ENCODE data around the gene NKAIN2. TPM values are rescaled to one million over a fixed set of nuclear protein-coding genes. Genes with fewer than 3 reads are reported as not detected.
"Not testable (repeated sequence)": the region's sequence is repeated elsewhere in the genome, so short reads cannot be mapped to it uniquely, and the experiment has no call there.

The NKAIN2 gene
- total and polyA plus RNA-seq, 9 of the 15 experiments (the other 6 are each of a cell fraction or from before 2014, with no cell fraction given), result not detected

- H3K9ac ChIP-seq (ENCODE audit: insufficient read depth in 1 of 2, low read depth in 2 of 2, low read length in 2 of 2); H3K36me3 ChIP-seq (ENCODE audit: control insufficient read depth, insufficient read depth, low read length); H3K4me2 ChIP-seq (ENCODE audit: insufficient read depth, low read length); H4K20me1 ChIP-seq (replicated peaks; ENCODE audit: control insufficient read depth, insufficient read depth, low read length); H2AFZ ChIP-seq (ENCODE audit: low read depth, low read length); H3K79me2 ChIP-seq (ENCODE audit: control insufficient read depth, insufficient read depth, low read length); H3K4me3 ChIP-seq; intact Hi-C loops (cut with micrococcal nuclease); POLR2A ChIA-PET; ATAC-seq; CTCF ChIA-PET (ENCODE audit: low intra/inter-chr PET ratio); H3K9me1 ChIP-seq (ENCODE audit: control insufficient read depth, insufficient read depth, low read length); DNase-seq (ENCODE audit: extremely low read depth in 1 of 4, low spot score in 3 of 4); H3K27ac ChIP-seq (ENCODE audit: extremely low read depth, low read depth, low read length); H3K9me3 ChIP-seq (replicated peaks; ENCODE audit: control insufficient read depth, insufficient read depth, low read depth, low read length); in situ Hi-C loops (cut with MboI); H3K27me3 ChIP-seq (ENCODE audit: control insufficient read depth in 2 of 2, insufficient read depth in 2 of 2, low read length in 2 of 2); H3K4me1 ChIP-seq (replicated peaks in 1 of 2; ENCODE audit: control insufficient read depth in 2 of 2, insufficient read depth in 2 of 2, low read length in 2 of 2); BruUV-seq (replicated peaks); FAIRE-seq: not testable (repeated sequence)
- 0% methylated on average over 8 of the region's 10 CpGs for WGBS (ENCODE audit: insufficient coverage, low coverage, missing lambda C conversion rate)
Observed at GRCh38 chr6:124412657-124413056, 609.0 kb downstream of the NKAIN2 start.

GRCh38 chr6:124420116-124420840 is 616.6 kb downstream of the NKAIN2 start:
- no peak for FAIRE-seq
- in situ Hi-C loops (cut with MboI), result no loop called here

More at GRCh38 chr6:124420116-124420840, 616.6 kb downstream of the NKAIN2 start:
- Histone ChIP-seq H3K27ac (ENCODE audit: extremely low read depth, low read depth, low read length) (no peak overlapping the region), H4K20me1 (replicated peaks; ENCODE audit: control insufficient read depth, insufficient read depth, low read length) (no peaks in the 10 kb centered on the region), H3K9me3 (replicated peaks; ENCODE audit: control insufficient read depth, insufficient read depth, low read depth, low read length) (no peaks in the 10 kb centered on the region), H2AFZ (ENCODE audit: low read depth, low read length) (no peak overlapping the region), H3K4me1 (replicated peaks in 1 of 2; ENCODE audit: control insufficient read depth in 2 of 2, insufficient read depth in 2 of 2, low read length in 2 of 2) (no peaks in the 10 kb centered on the region), H3K27me3 (ENCODE audit: control insufficient read depth in 2 of 2, insufficient read depth in 2 of 2, low read length in 2 of 2) (no peaks in the 10 kb centered on the region), H3K36me3 (ENCODE audit: control insufficient read depth, insufficient read depth, low read length) (no peaks in the 10 kb centered on the region), H3K79me2 (ENCODE audit: control insufficient read depth, insufficient read depth, low read length) (no peaks in the 10 kb centered on the region), H3K9ac (ENCODE audit: insufficient read depth in 1 of 2, low read depth in 2 of 2, low read length in 2 of 2) (no peak overlapping the region), H3K4me3 (no peak overlapping the region), H3K9me1 (ENCODE audit: control insufficient read depth, insufficient read depth, low read length) (no peaks in the 10 kb centered on the region), H3K4me2 (ENCODE audit: insufficient read depth, low read length) (no peak overlapping the region)
- no TSS peak for BruUV-seq (replicated peaks)
- ATAC-seq, result no peak
- TF ChIP-seq HNRNPLL (IDR thresholded peaks at IDR 0.05; ENCODE audit: low read depth, low read length, poor library complexity, severe bottlenecking) (no peak), ETS2 (tag; IDR thresholded peaks at IDR 0.05; ENCODE audit: borderline replicate concordance, poor library complexity, severe bottlenecking) (no peak), ZNF507 (tag; conservative IDR thresholded peaks at IDR 0.05) (no peak), HNRNPK (IDR thresholded peaks at IDR 0.05; ENCODE audit: low read depth, low read length, poor library complexity, severe bottlenecking) (no peak), TEAD1 (CRISPR knock-in tag; IDR thresholded peaks at IDR 0.05) (no peak), ZNF398 (CRISPR knock-in tag; IDR thresholded peaks at IDR 0.05) (no peak), DIDO1 (tag; IDR thresholded peaks at IDR 0.05; ENCODE audit: low read depth) (no peak), CTCFL (IDR thresholded peaks at IDR 0.05; ENCODE audit: borderline replicate concordance, insufficient read depth, low read depth, low read length, poor library complexity, severe bottlenecking) (no peak), POLR2AphosphoS2 (IDR thresholded peaks at IDR 0.05; ENCODE audit: low read length) (no peak), ZFPM2 (CRISPR knock-in tag; IDR thresholded peaks at IDR 0.05) (no peak), FOXJ2 (tag; IDR thresholded peaks at IDR 0.05) (no peak)
- WGBS (ENCODE audit: insufficient coverage, low coverage, missing lambda C conversion rate), result 0% methylated on average over 4 of the region's 4 CpGs
- ChIA-PET CTCF (ENCODE audit: low intra/inter-chr PET ratio) (no interaction called here), POLR2A (no interaction called here)
- intact Hi-C loops (cut with micrococcal nuclease), result no loop called here
- no peak for DNase-seq (ENCODE audit: extremely low read depth in 1 of 4, low spot score in 3 of 4)
